H1 (cell line): ENCODE measurements around the gene CABLES2. TPM values are rescaled to one million over a fixed set of nuclear protein-coding genes. Genes with fewer than 3 reads are reported as not detected.
A peak's percentile ranks its signal among the peaks of the same experiment; 100 is the strongest.

Experiments
- CTCF ChIA-PET: fragments of 300-600 bp; sonication (Branson Sonifier 250); formaldehyde crosslinking; loops from one replicate; lab custom pipeline; 2021; ENCODE audit not compliant: partially characterized antibody; lab: Charles Lee
- POLR2A ChIA-PET: fragments of 300-600 bp; sonication (Branson Sonifier 250); formaldehyde crosslinking; loops from one replicate; lab custom pipeline; 2021; ENCODE audit warnings: inconsistent platforms; ENCODE audit not compliant: partially characterized antibody; lab: Charles Lee
- DNase-seq, 2 experiments: peaks; one replicate each; pipeline versions ENCODE4 v3.0.0 to v3.0.0-alpha.2; 2010 to 2022; ENCODE audit warnings: low spot score in 2 of 2, low read depth in 1 of 2, mixed read lengths in 1 of 2
- FAIRE-seq: peaks from 2 replicates; lab custom pipeline; 2011; peaks lifted over from hg19 to GRCh38; lab: Jason Lieb, UNC
- H2AFZ ChIP-seq: 2 replicates; pipeline ENCODE4 v1.8.1; 2012; ENCODE audit warnings: low read length, inconsistent platforms
- H2AK5ac ChIP-seq: 2 replicates; pipeline ENCODE4 v1.6.1; 2013; ENCODE audit warnings: low read depth, low read length
- H2BK120ac ChIP-seq: replicated peaks from 2 replicates; pipeline ENCODE3; 2013; ENCODE audit warnings: low read depth, low read length, inconsistent platforms
- H2BK12ac ChIP-seq: 2 replicates; pipeline ENCODE4 v1.6.1; 2013; ENCODE audit warnings: low read depth, low read length
- H2BK15ac ChIP-seq: 2 replicates; pipeline ENCODE4 v1.6.1; 2013; ENCODE audit warnings: low read length
- H2BK20ac ChIP-seq: 2 replicates; pipeline ENCODE4 v1.6.1; 2013; ENCODE audit warnings: low read length
- H2BK5ac ChIP-seq: 2 replicates; pipeline ENCODE4 v1.6.1; 2013; ENCODE audit warnings: low read depth, low read length
- H3K14ac ChIP-seq: 2 replicates; pipeline ENCODE4 v1.6.1; 2013; ENCODE audit warnings: inconsistent platforms; ENCODE audit not compliant: insufficient read length
- H3K18ac ChIP-seq: 2 replicates; pipeline ENCODE4 v1.6.1; 2013; ENCODE audit warnings: low read length; ENCODE audit errors: extremely low read depth
- H3K23ac ChIP-seq: 2 replicates; pipeline ENCODE4 v1.6.1; 2013; ENCODE audit warnings: inconsistent platforms; ENCODE audit not compliant: insufficient read length
- H3K23me2 ChIP-seq: 2 replicates; pipeline ENCODE4 v1.6.1; 2013; ENCODE audit warnings: low read depth, low read length
- H3K27ac ChIP-seq: 2 replicates; pipeline ENCODE4 v1.6.1; 2011; ENCODE audit warnings: low read depth, low read length, inconsistent platforms
- H3K27me3 ChIP-seq, 4 experiments: replicated peaks in 1 of 4; 1 replicate in 1 of 4; 2 replicates in 3 of 4; pipeline versions ENCODE4 v1.6.1 to v1.8.1; 2011 to 2013; ENCODE audit warnings: low read length in 3 of 4, mild to moderate bottlenecking in 3 of 4, inconsistent platforms in 2 of 4, mixed read lengths in 2 of 4, moderate library complexity in 1 of 4; ENCODE audit not compliant: control insufficient read depth in 3 of 4, insufficient read depth in 3 of 4; ENCODE audit errors: extremely low read depth in 1 of 4
- H3K36me3 ChIP-seq, 4 experiments: 2 replicates each; pipeline versions ENCODE4 v1.6.1 to v1.8.1; 2011 to 2013; ENCODE audit warnings: mild to moderate bottlenecking in 4 of 4, low read length in 3 of 4, moderate library complexity in 2 of 4, control low read depth in 1 of 4, inconsistent platforms in 1 of 4; ENCODE audit not compliant: insufficient read depth in 4 of 4, control insufficient read depth in 2 of 4
- H3K4ac ChIP-seq: replicated peaks from 2 replicates; pipeline ENCODE3; 2013; ENCODE audit warnings: low read length, low read depth, mixed read lengths, inconsistent platforms; ENCODE audit not compliant: insufficient read length
- H3K4me1 ChIP-seq, 4 experiments: replicated peaks in 1 of 4; 1 replicate in 1 of 4; 2 replicates in 3 of 4; pipeline versions ENCODE4 v1.6.1 to v1.8.1; 2011 to 2013; ENCODE audit warnings: low read length in 3 of 4, inconsistent platforms in 2 of 4, mixed read lengths in 1 of 4; ENCODE audit not compliant: insufficient read depth in 4 of 4, control insufficient read depth in 3 of 4
- H3K4me2 ChIP-seq, 2 experiments: 2 replicates each; pipeline versions ENCODE4 v1.6.1 to v1.8.1; 2011 to 2013; ENCODE audit warnings: low read depth in 2 of 2, low read length in 2 of 2, control low read depth in 1 of 2, inconsistent platforms in 1 of 2, mild to moderate bottlenecking in 1 of 2; ENCODE audit not compliant: insufficient read depth in 1 of 2
- H3K4me3 ChIP-seq, 4 experiments: fragments of 200-600, 300-600 bp in 1 of 4; sonication (generic), shearing (Covaris generic), sonication (Bioruptor Twin) in 1 of 4; 2 replicates each; pipeline versions ENCODE4 v1.5.1 to v1.8.1; 2011 to 2016; ENCODE audit warnings: low read length in 4 of 4, low read depth in 3 of 4, control low read depth in 2 of 4, inconsistent platforms in 2 of 4, mild to moderate bottlenecking in 2 of 4, mixed read lengths in 1 of 4, moderate library complexity in 1 of 4; ENCODE audit not compliant: insufficient read depth in 2 of 4; ENCODE audit errors: extremely low read depth in 1 of 4
- H3K56ac ChIP-seq: replicated peaks from 2 replicates; pipeline ENCODE3; 2013; ENCODE audit warnings: low read depth, mild to moderate bottlenecking, mixed read lengths, low read length, inconsistent platforms; ENCODE audit not compliant: insufficient read length
- H3K79me1 ChIP-seq: 2 replicates; pipeline ENCODE4 v1.6.1; 2013; ENCODE audit warnings: low read depth, low read length, control low read depth
- H3K79me2 ChIP-seq, 2 experiments: 2 replicates each; pipeline versions ENCODE4 v1.6.1 to v1.8.1; 2012 to 2013; ENCODE audit warnings: low read length in 2 of 2, mild to moderate bottlenecking in 2 of 2, inconsistent platforms in 1 of 2; ENCODE audit not compliant: insufficient read depth in 2 of 2, control insufficient read depth in 1 of 2
- H3K9ac ChIP-seq, 4 experiments: replicated peaks in 1 of 4; 1 replicate in 1 of 4; 2 replicates in 3 of 4; pipeline versions ENCODE4 v1.6.1 to v1.8.1; 2011 to 2013; ENCODE audit warnings: low read depth in 3 of 4, low read length in 3 of 4, control low read depth in 2 of 4, mild to moderate bottlenecking in 2 of 4, moderate library complexity in 2 of 4, inconsistent platforms in 1 of 4; ENCODE audit errors: extremely low read depth in 1 of 4
- H3K9me3 ChIP-seq, 2 experiments: 2 replicates each; pipeline versions ENCODE4 v1.6.1 to v1.8.1; 2012 to 2013; ENCODE audit warnings: mild to moderate bottlenecking in 2 of 2, moderate library complexity in 2 of 2, control low read depth in 1 of 2, inconsistent platforms in 1 of 2, low read depth in 1 of 2, low read length in 1 of 2, mixed read lengths in 1 of 2; ENCODE audit not compliant: insufficient read depth in 2 of 2
- H4K20me1 ChIP-seq, 2 experiments: replicated peaks in 1 of 2; 2 replicates each; pipeline versions ENCODE3 to v1.8.1; 2011 to 2013; ENCODE audit warnings: inconsistent platforms in 2 of 2, low read length in 2 of 2, mild to moderate bottlenecking in 1 of 2; ENCODE audit not compliant: insufficient read depth in 2 of 2, control insufficient read depth in 1 of 2
- H4K5ac ChIP-seq: 2 replicates; pipeline ENCODE4 v1.6.1; 2013; ENCODE audit warnings: low read length, low read depth, mixed read lengths, inconsistent platforms; ENCODE audit not compliant: insufficient read length
- H4K8ac ChIP-seq: 2 replicates; pipeline ENCODE4 v1.8.0; 2013; ENCODE audit warnings: mild to moderate bottlenecking, moderate library complexity, low read length, inconsistent platforms; ENCODE audit not compliant: insufficient read depth; ENCODE audit errors: extremely low read depth
- H4K91ac ChIP-seq: replicated peaks from 2 replicates; pipeline ENCODE3; 2013; ENCODE audit warnings: low read length, mixed read lengths, inconsistent platforms; ENCODE audit not compliant: insufficient read length
- BCL11A ChIP-seq, 2 experiments: IDR thresholded peaks; one replicate each; pipeline ENCODE4 v1.6.1; 2011; ENCODE audit warnings: low read depth in 2 of 2, low read length in 2 of 2, mild to moderate bottlenecking in 2 of 2
- CBX8 ChIP-seq: fragments of 300-800, 300-1000 bp; sonication (generic); IDR thresholded peaks from 2 replicates; pipeline ENCODE4 v1.7.1; 2016; ENCODE audit warnings: low read depth, low read length, borderline replicate concordance
- PHF8 ChIP-seq: fragments of 200-600 bp; sonication (generic); conservative IDR thresholded peaks from 2 replicates; pipeline ENCODE4 v1.7.1; 2012; ENCODE audit warnings: low read depth, mild to moderate bottlenecking, inconsistent platforms, low read length, moderate library complexity
- POLR2AphosphoS5 ChIP-seq: IDR thresholded peaks from 2 replicates; pipeline ENCODE4 v1.6.1; 2011; ENCODE audit warnings: low read depth, low read length
- SIRT6 ChIP-seq: IDR thresholded peaks from one replicate; pipeline ENCODE4 v1.7.1; 2012; ENCODE audit warnings: low read length, inconsistent platforms
- SRF ChIP-seq: IDR thresholded peaks from 2 replicates; pipeline ENCODE4 v1.6.1; 2011; ENCODE audit warnings: mild to moderate bottlenecking, low read depth, low read length, moderate library complexity
- TAF7 ChIP-seq: optimal IDR thresholded peaks from 2 replicates; pipeline ENCODE3; 2011; ENCODE audit warnings: low read depth, mild to moderate bottlenecking, inconsistent platforms, low read length, moderate library complexity, borderline replicate concordance
- TCF12 ChIP-seq: IDR thresholded peaks from 2 replicates; pipeline ENCODE4 v1.6.1; 2011; ENCODE audit warnings: low read depth, mild to moderate bottlenecking, low read length
- WGBS, 2 experiments: shearing (Covaris generic) in 1 of 2; methylation state at CpG; one replicate each; pipeline versions ENCODE4 v1.1.6 to v1.1.7; 2013 to 2015; ENCODE audit warnings: low lambda C conversion rate in 2 of 2, mixed read lengths in 2 of 2, inconsistent platforms in 1 of 2, low coverage in 1 of 2, missing lambda C conversion rate in 1 of 2; ENCODE audit not compliant: insufficient replicate concordance in 2 of 2, insufficient coverage in 1 of 2, insufficient read length in 1 of 2; ENCODE audit errors: extremely low coverage in 1 of 2, missing lambda C conversion rate in 1 of 2; 5-methylcytosine and 5-hydroxymethylcytosine counted together
- polyA plus RNA-seq, 7 experiments: library from polyadenylated mRNA; depleted of rRNA in 3 of 7; stranded (reverse) in 5 of 7; unstranded in 2 of 7; fragments of >200 nt in 5 of 7; fragments of 200-250 nt in 2 of 7; gene quantifications; 1 replicate in 5 of 7; 2 replicates in 1 of 7; 4 replicates in 1 of 7; pipeline versions ENCODE4 v1.2.1 to v1.2.3, GENCODE V29; 2011 to 2013; ENCODE audit warnings: missing spikeins in 2 of 7, mixed read lengths in 2 of 7
- total RNA-seq: library from RNA; stranded (reverse); fragmentation: NEBNext Ultra II Directional; extraction: Animal tissue kit (Norgen Biotek cat#: 25700); gene quantifications from 2 replicates; pipeline ENCODE4 v1.2.1, GENCODE V29; 2021

CABLES2 gene
- total and polyA plus RNA-seq, 2 of the 8 experiments (the other 6 are each of a cell fraction or from before 2014, with no cell fraction given), result 8.0 to 8.8 TPM

DNA sequence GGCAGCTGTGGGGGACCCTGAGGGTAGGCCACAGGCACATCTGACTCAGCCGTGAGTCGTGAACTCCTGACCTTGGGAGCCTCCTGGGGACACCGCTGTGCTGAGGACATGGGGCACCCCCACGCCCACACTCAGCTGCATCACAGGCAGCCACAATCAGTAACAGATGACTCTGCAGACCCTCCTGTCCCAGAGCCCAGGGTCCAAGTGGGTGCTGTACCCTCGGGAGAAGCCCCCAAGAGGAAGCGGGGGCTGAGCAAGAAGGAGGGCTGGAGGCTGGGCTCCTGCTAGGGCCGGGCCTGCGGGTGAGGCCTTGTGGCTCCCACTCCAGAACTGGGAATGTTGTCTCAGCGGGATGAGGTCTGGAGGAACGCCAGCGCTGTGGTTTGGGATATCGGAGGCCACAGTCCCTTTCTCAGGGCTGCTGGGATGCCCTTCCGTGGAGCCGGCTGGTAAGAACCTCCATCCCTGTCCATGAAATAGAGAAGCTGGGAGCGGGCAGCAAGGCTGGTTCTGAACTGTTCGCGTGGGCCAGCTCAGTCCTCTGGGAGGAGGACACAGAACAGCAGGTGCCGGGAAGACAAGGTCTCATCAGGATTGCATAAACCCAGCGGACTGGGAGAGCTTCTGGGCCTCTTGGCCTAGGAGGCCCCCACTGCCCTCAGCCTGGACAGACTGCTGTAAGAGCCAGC lies 36.8 kb downstream of the CABLES2 start:
- Histone ChIP-seq H2BK5ac (peak overlapping the region; percentile 60; the same call in 1 of the 2 replicates), H2AFZ (no peak overlapping the region), H2BK15ac (peak overlapping the region; percentile 72; the same call in 1 of the 2 replicates), H3K27me3 (no peaks in the 10 kb centered on the region), H2BK20ac (peak overlapping the region; percentile 72; the same call in 1 of the 2 replicates), H3K9me3 (no peaks in the 10 kb centered on the region), H3K36me3 (no peaks in the 10 kb centered on the region; a peak in 1 of 8 replicates), H3K23me2 (peaks cover 12% of the 10 kb centered on the region), H3K56ac (no peak overlapping the region), H3K4me2 (peak overlapping the region in 1 of 2 experiments; percentile 85; a peak in 2 of 4 replicates), H3K23ac (no peak overlapping the region), H3K18ac (peak overlapping the region; percentile 78), H2AK5ac (peak overlapping the region; percentile 61; the same call in 1 of the 2 replicates), H3K4me1 (peaks cover 8 to 49% (median 40%) of the 10 kb centered on the region in 4 experiments), H4K20me1 (peaks cover under 1 to 1% of the 10 kb centered on the region in 2 experiments), H4K91ac (peak overlapping the region; percentile 65), H4K8ac (peak overlapping the region; percentile 62; the same call in 1 of the 2 replicates), H3K79me2 (peaks cover 3 to 14% of the 10 kb centered on the region in 2 experiments; a peak in 3 of 4 replicates), H2BK12ac (peak overlapping the region; percentile 55; the same call in 1 of the 2 replicates), H3K79me1 (no peaks in the 10 kb centered on the region; the same call in 1 of the 2 replicates), H3K4ac (peak overlapping the region; percentile 66), H2BK120ac (no peak overlapping the region), H3K9ac (no peak overlapping the region), H3K27ac (no peak overlapping the region), H3K14ac (no peak overlapping the region), H4K5ac (no peak overlapping the region), H3K4me3 (no peak overlapping the region)
- no peak for TF ChIP-seq TCF12
- no peak for TF ChIP-seq SIRT6
- no peak for TF ChIP-seq POLR2AphosphoS5
- TF ChIP-seq BCL11A (IDR thresholded peaks at IDR 0.05; ENCODE audit: low read depth in 2 of 2, low read length in 2 of 2), result no peak
- TF ChIP-seq CBX8, result no peak
- no peak for TF ChIP-seq PHF8
- no peak for TF ChIP-seq TAF7
- TF ChIP-seq SRF, result no peak
- ChIA-PET POLR2A (interaction anchor here (1.3 to 12.6 kb wide), 7 partner anchors 8 to 66 kb away, joined by 3 to 213 read pairs (median 29); partner anchors contain the start of genes ADRM1 and RPS21), CTCF (interaction anchor here (0.9 to 10.9 kb wide), 12 partner anchors 11 to 111 kb away, joined by 3 to 212 read pairs (median 4); partner anchors contain the start of gene RPS21)
- no peak for DNase-seq
- 84% methylated on average over 19 of the region's 19 CpGs; no CpG with 5 or more reads in 1 of the 2 experiments for WGBS, 2 experiments
- FAIRE-seq, result no peak
